GM03348 (cell line): ENCODE measurements around the gene TNIK.
"Not testable (repeated sequence)": the region's sequence is repeated elsewhere in the genome, so short reads cannot be mapped to it uniquely, and the experiment has no call there.

Source experiments
- DNase-seq: peaks from one replicate; pipeline ENCODE4 v3.0.0; 2012; ENCODE audit warnings: low spot score

Gene TNIK

GRCh38 chr3:171255236-171255806 is 204.9 kb downstream of the TNIK start:
- no peak for DNase-seq

- DNase-seq, result no peak
These were observed 205.9 kb downstream of the TNIK start for GRCh38 chr3:171254315-171254714.

- no peak for DNase-seq
These were observed 208.4 kb downstream of the TNIK start for GRCh38 chr3:171251835-171252234.

- DNase-seq, result no peak
These were observed 209.8 kb downstream of the TNIK start for GRCh38 chr3:171250444-171250843.

GRCh38 chr3:171249245-171249644 is 211.0 kb downstream of the TNIK start:
- no peak for DNase-seq

GRCh38 chr3:171248426-171249111 is 211.6 kb downstream of the TNIK start:
- no peak for DNase-seq

GRCh38 chr3:171245796-171246765 is 214.1 kb downstream of the TNIK start:
- DNase-seq, result no peak

- no peak for DNase-seq
These were observed 217.3 kb downstream of the TNIK start for GRCh38 chr3:171242951-171243350.

- no peak for DNase-seq
These were observed 218.0 kb downstream of the TNIK start for GRCh38 chr3:171242170-171242569.

- DNase-seq, result not testable (repeated sequence)
These were observed 218.6 kb downstream of the TNIK start for GRCh38 chr3:171241655-171242054.

- no peak for DNase-seq
These were observed 219.7 kb downstream of the TNIK start for GRCh38 chr3:171240504-171240835.

GRCh38 chr3:171239757-171240503 is 220.3 kb downstream of the TNIK start:
- DNase-seq, result no peak

GRCh38 chr3:171237009-171237385 is 223.2 kb downstream of the TNIK start:
- DNase-seq, result no peak

- no peak for DNase-seq
These were observed 223.8 kb downstream of the TNIK start for GRCh38 chr3:171236265-171237008.

GRCh38 chr3:171234298-171235010 is 225.8 kb downstream of the TNIK start:
- DNase-seq, result no peak

GRCh38 chr3:171231361-171231760 is 228.8 kb downstream of the TNIK start:
- DNase-seq, result no peak

- DNase-seq, result no peak
These were observed 229.3 kb downstream of the TNIK start for GRCh38 chr3:171230865-171231264.

- no peak for DNase-seq
These were observed 231.0 kb downstream of the TNIK start for GRCh38 chr3:171229173-171229572.

GRCh38 chr3:171228240-171228639 is 232.0 kb downstream of the TNIK start:
- no peak for DNase-seq

GRCh38 chr3:171227828-171228227 is 232.4 kb downstream of the TNIK start:
- DNase-seq, result no peak

- DNase-seq, result no peak
These were observed 232.8 kb downstream of the TNIK start for GRCh38 chr3:171227359-171227758.
